Epithelial cell of proximal tubule (primary cell): ENCODE results near the gene DPYD. TPM values are rescaled to one million over a fixed set of nuclear protein-coding genes. Genes with fewer than 3 reads are reported as not detected.

Experiments
- DNase-seq: peaks from one replicate; pipeline ENCODE4 v3.0.0-alpha.2; 2011; ENCODE audit warnings: low read depth
- H3K4me3 ChIP-seq: 2 replicates; pipeline ENCODE4 v1.5.1; 2011; ENCODE audit warnings: low read depth, mild to moderate bottlenecking, low read length
- CTCF ChIP-seq: conservative IDR thresholded peaks from 2 replicates; pipeline ENCODE4 v1.5.1; 2012; ENCODE audit warnings: low read depth, mild to moderate bottlenecking, low read length
- total RNA-seq: library from RNA; depleted of rRNA; stranded (reverse); fragments of >200 nt; gene quantifications from 2 replicates; pipeline ENCODE4 v1.2.3, GENCODE V29; 2015

DPYD gene
- total RNA-seq, 1 donor from 2014 or later = 5.1 TPM

GRCh38 chr1:97784661-97785060, 136.2 kb downstream of the DPYD start:
- TF ChIP-seq CTCF = no peak
- H3K4me3 ChIP-seq = no peak overlapping the region
- DNase-seq = no peak

GRCh38 chr1:97783751-97784150, 137.1 kb downstream of the DPYD start:
- no peak for TF ChIP-seq CTCF
- H3K4me3 ChIP-seq = no peak overlapping the region
- DNase-seq = no peak

GRCh38 chr1:97781762-97782337, 139.0 kb downstream of the DPYD start:
- TF ChIP-seq CTCF = no peak
- no peak for DNase-seq

GRCh38 chr1:97780884-97781283, 139.9 kb downstream of the DPYD start:
- no peak for TF ChIP-seq CTCF
- DNase-seq = no peak
- no peak overlapping the region for H3K4me3 ChIP-seq

More at GRCh38 chr1:97781762-97782337, 139.0 kb downstream of the DPYD start:
- H3K4me3 ChIP-seq = no peak overlapping the region

- peak; percentile 1 for DNase-seq
Measured at GRCh38 chr1:97778718-97779117, 142.1 kb downstream of the DPYD start.

GRCh38 chr1:97770376-97770775, 150.5 kb downstream of the DPYD start:
- no peak for DNase-seq
- H3K4me3 ChIP-seq = no peak overlapping the region
- TF ChIP-seq CTCF = no peak

More at GRCh38 chr1:97778718-97779117, 142.1 kb downstream of the DPYD start:
- TF ChIP-seq CTCF = no peak
- H3K4me3 ChIP-seq = no peak overlapping the region

GRCh38 chr1:97767381-97767780, 153.5 kb downstream of the DPYD start:
- no peak for TF ChIP-seq CTCF
- no peak for DNase-seq
- H3K4me3 ChIP-seq = no peak overlapping the region
